LHCN-M2 (cell line): Measurements from ENCODE around the gene CCL4. TPM values are rescaled to one million over a fixed set of nuclear protein-coding genes. Genes with fewer than 3 reads are reported as not detected.
"Not testable (repeated sequence)": the region's sequence is repeated elsewhere in the genome, so short reads cannot be mapped to it uniquely, and the experiment has no call there.

Source experiments
- DNase-seq: peaks from one replicate; pipeline ENCODE4 v3.0.0-alpha.2; 2012; ENCODE audit warnings: low read depth
- total RNA-seq: library from RNA; depleted of rRNA; stranded (reverse); fragments of >200 nt; gene quantifications from 2 replicates; pipeline ENCODE4 v1.2.3, GENCODE V29; 2014

The CCL4 gene
- total RNA-seq, 1 experiment from 2014 or later = not detected

DNA sequence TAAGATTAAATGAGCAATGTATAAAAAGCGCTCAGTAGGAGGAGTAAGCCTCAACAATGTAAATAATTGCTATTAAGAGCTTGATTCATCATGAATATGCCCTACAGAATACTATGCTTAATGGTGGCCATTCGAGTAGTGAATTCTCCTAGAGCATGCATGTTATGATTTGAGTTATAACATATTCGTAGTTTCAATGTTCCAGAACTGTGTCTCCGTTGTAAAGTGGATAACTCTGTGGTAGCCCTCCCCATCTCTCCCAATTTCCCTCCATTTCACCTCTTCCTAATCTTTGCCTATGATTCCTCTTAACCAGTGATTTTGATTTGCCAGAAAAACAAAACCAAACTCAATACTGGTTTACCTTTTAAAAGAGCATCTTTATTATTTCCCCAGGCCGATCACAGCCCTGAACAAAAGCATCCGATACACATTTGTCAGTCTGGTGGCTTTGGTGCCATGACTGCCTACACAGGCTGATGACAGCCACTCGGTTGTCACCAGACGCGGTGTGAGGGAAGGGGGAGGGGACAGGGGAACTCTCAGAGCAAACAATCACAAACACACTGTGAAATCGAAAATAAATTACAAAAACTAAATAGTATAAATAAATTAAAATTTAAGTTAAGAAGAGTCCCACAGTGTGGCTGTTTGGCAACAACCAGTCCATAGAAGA, 15.6 kb upstream of the CCL4 start:
- DNase-seq = not testable (repeated sequence)

DNA sequence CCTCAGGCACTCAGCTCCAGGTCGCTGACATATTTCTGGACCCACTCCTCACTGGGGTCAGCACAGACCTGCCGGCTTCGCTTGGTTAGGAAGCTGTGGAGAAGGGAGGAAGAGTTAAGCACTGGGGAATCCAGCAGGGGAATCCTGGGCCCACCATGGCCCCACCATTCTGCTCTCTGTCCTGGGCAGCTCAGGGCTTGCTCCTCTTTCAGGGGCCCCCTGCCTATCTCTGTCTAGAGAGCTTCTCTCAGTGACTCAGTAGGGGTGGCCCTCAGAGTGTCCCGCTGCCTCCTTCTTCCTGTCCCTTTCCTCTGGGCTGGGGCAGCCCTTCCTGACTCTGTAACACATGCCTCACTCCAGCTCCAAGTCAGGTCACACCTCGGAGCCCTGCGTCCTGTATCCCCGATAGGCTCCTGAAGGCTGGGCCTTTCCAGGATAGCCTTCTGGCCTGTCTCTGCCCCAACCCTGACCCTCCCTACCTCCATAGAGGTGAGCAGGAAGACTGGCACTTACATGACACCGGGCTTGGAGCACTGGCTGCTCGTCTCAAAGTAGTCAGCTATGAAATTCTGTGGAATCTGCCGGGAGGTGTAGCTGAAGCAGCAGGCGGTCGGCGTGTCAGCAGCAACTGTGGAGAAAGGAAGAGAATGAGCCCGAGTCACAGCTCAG, 14.8 kb upstream of the CCL4 start:
- no peak for DNase-seq

DNA sequence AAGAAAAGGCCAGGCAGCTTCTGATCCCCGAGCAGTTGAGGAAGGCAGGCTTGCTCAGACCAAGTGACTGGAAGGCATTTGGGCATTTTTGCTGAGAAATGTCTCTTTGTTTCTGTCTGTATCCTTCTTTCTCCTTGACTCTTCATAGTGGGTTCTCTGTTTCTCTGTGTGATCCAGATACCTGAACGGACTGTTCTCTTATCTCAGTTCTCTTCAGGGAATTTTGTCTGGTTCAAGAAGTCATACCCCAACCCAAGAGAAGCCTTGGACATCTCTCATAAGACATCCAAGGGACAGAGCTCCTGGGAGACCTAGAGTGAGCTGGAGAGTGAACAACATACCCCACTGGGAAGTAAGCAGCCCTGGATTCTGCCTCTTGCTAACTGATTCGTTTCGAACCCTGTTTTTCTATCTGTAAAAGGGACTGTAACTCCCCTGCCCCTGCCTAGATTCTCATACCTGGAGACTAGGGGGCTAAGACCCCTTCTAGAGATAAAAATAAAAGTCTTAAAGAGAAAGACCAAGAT, 14.2 kb upstream of the CCL4 start:
- no peak for DNase-seq

DNA sequence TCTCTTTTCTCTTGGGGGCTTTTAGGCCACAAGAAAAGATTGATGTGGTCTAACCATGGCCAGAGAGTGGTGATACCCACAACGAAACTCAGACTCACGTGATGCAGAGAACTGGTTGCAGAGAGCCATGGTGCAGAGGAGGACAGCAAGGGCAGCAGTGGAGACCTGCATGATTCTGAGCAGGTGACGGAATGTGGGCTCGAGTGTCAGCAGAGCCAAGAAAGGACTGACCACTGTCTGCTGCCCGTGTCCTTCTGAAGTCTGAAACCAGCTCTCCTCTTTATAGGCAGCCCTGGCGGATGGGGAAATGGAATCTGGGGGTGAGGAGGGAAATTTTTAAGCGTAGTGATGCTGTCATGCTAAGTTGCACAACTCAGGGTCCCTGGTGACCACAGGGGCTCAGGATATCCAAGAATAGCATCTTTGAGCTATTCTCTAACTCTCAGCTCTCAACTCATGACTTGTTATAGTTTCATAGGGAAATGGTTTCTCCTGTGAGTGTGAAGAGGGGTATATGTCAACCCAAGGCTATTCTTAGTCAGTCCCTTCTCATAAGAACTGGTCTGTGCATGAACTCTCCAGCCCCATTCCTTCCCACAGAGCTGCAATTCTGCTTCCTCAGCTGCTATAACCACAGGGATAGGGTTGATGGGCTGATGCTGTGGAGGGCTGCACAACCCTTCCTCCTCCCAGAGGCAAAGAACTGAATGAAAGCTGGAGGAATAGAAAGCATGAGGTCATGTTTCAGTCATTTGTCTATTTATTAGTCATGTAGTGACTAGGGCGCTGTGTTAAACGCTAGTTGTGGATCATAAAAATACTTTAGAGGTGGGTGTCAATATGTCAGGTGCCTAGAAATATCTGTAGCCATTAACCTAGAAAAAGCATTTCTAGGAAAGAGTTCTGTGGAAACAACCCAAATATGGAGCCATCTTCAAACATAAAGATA, 13.5 kb upstream of the CCL4 start, which contains the start of gene CCL3:
Gene CCL3, minus strand, starts transcription at position 256 of the 949 bp plus-strand sequence. Its CDS starts 85 bp downstream, at position 171.
- peak; percentile 19 for DNase-seq

DNA sequence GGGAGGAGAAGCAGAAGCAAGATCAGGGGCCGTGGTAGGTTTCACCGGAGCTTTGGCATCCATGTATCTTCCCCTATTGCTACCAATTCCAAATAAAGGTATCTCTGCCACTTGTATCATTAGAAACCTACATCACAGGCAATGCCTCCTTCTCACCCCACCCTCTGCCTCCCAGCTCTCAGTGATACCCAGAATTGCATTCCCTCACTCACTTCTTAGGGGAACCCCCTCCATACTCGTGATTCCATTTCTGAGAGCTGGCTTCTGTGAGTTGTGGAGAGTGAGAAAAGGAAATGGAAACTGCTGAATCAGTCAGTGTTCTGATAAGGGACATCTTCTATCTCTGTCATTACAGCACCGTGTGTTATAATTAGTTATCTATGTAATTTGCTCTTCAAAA, 11.4 kb upstream of the CCL4 start:
- no peak for DNase-seq

DNA sequence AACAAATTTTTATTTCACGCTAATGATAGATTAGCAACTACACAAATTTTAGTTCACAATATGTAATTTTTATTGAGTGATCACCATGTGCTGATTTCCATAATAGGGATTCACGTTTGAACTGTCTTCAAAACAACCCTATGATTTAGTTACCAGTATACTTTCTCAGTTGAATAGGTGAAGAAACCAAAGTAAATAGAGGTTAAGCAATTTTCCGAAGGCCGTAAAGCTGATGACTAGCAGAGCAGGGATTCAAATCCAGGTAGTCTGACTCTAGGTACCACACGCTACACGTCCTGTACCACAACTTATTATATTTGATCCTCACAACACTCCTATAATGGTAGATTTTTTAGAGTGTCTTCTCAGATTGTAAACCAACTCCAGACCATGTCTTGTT, 10.9 kb upstream of the CCL4 start:
- DNase-seq = not testable (repeated sequence)

DNA sequence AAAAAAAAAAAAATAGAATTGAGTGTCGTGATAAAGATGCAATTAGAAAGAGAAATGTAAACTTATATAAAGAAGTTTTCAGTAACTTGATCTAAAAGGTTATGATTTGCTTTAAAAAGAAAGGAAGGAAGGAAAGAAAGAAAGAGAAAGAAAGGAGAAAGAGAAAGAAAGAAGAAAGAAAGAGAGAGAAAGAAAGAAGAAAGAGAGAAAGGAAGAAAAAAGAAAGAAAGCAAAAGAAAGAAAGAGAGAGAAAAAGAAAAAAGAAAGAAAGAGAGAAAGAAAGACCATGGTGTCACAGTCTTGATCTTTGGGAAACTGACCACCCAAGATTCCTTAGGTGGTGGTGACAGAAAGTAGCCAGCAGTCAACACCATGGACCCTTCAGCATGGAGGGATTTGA, 9.4 kb upstream of the CCL4 start:
- no peak for DNase-seq

DNA sequence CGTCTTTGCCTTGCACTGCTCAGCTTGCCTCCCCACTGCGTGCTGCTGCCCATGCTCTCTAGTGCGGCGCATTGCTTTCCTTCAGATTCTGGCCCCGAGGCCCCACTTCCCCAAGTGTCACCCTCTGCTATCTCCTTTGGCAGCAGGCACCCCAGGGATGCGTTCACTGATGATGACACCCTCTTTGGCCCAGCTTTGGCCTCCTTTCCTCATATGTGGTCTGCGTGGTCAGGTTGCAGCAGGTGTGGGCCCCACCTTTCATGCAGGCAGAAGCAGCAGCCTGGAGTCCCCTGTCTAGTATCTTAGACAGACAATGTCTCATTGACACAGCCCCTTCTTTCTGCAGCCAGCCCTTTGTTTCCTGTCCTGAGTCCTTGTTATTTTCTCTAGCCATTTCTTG, 8.9 kb upstream of the CCL4 start:
- no peak for DNase-seq

DNA sequence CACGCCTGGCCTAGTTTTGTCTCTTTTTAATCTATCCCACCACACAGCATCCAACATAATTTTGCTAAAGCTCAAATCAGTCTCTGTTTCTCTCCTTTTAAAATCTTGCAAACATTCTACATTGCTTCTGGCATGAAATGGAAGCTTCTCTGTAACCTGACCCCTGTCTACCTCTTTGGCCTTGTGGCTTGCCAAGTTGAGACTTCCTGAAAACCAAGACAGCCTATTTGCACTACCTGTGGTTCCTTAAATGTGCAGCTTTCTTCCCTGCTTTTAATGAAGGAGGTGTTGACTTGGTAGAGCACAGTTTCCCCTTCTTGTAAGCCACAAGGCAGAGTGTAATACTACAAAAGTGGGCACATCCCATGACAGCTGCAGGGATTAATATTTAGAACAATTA, 7.6 kb upstream of the CCL4 start:
- DNase-seq = no peak

DNA sequence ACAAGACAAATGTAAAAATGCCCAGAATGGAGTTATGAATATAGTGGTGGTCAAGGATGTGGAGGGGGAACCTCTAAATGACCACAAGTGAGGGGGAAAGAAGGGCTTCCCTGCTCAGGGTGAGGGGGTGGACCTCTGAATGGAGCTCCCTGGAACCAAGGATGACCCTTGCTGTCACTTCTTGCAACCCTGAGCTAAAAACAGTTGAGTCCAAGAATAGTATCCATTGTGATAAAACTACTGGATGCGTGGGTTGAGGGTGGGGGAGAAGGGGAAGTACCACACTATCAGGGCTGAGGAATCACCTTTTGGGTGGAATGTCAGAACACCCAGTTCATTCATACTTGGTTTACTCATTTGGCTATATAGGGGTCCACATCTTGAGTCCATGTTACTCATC, 4.6 kb upstream of the CCL4 start:
- DNase-seq = not testable (repeated sequence)

DNA sequence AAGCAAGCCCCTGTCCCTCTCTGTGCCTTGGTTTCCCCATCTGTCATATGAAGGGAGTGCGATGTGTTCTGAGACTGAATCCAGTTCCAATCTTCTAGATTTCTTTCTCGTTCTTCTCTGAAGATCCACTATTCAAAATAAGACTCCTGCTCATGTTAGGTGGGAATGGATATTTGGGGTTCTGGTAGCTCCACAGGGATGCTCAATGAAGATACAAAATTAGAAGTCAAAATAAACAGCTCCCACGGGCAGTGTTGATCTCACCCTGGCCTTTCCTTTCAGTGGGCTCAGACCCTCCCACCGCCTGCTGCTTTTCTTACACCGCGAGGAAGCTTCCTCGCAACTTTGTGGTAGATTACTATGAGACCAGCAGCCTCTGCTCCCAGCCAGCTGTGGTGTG, 619 bp downstream of the CCL4 start:
- DNase-seq = not testable (repeated sequence)

DNA sequence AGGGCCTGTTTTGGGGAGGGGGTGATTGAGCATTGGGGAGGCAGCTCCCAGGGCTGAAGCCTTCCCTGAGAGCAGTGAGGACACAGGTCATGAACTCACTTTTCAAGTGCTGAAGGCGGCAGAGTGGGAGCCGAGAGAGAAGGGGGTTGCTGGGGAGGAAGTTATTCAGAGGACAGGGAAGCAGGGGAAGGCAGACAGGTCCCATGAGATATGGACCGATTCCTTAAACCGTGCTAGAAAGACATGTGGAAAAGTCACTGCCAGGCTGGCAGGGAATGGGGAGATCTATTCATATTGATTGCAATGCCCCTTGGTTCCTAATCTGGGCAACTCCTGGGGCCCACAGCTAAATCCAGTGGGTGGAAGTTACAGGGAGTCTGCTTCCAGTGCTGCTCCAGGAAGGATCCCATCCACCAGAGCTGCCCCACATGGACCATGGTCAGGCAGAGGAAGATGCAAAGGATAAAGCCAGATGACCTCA, 1.1 kb downstream of the CCL4 start:
- DNase-seq = no peak

DNA sequence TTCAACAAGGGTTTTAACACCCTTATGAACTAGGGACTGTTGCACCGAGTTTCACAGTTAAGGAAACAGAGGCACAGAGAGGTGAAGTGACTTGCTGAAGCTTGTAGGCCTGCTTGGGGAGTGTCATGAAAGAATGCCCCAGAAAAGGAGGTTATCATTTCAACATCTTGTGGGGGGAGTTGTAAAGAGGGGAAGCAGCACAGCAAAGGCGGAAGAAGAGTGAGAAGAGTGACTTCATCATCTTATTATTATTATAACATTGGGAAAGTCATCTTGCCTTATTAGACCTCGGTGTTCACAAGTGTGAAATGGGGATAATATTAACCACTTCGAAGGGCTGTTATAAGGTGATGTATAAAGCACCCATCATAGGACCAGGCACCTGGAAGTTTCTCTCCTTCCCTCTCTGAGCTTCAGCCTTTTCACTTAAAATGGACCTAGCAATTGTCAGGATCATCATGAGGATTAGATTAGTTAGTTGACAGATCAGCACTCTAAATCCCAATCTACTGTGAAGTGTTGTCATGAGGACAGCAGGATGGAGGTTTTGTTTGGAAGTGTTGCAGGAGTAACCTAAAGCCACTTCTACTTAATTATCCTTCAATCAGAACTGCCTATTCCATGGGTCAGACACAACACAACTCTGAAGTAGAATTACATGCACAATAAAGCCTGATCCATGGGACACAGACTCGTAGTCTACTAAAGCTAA, 2.3 kb downstream of the CCL4 start:
- no peak for DNase-seq

DNA sequence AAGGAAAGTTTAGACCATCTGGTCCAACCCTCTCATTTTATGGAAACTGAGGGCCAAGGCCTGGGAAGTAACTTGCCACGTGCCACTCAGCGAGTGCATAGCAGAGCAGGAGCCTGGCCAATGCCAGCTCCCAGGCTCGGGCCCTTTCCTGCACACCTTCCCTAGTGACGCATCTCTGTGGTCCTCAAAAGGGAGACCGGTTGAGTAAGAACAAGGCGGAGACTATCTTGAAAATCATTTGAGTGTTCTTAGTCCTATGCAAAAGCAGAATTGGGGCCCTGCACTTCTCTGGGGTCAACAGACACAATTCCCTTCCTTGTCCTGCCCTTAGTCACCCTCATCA, 2.8 kb downstream of the CCL4 start:
- no peak for DNase-seq

DNA sequence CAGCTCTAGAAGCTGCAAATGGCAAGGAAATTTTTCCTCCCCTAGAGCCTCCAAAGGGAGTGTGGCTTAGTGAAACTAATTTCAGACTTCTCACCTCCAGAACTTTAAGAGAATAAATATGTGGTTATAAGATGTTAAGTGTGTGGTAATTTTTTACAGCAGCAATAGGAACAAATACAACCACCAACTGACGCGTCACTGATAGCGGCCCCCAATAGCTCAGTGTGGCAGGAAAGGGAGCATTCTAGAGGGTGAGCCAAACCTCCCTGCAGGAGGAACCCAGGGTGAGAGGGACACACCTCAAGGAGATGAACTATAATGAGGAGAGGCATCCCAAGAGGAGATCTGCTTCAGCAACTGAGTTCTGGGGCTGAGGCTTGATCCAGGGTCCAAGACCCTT, 4.0 kb downstream of the CCL4 start:
- DNase-seq = no peak

DNA sequence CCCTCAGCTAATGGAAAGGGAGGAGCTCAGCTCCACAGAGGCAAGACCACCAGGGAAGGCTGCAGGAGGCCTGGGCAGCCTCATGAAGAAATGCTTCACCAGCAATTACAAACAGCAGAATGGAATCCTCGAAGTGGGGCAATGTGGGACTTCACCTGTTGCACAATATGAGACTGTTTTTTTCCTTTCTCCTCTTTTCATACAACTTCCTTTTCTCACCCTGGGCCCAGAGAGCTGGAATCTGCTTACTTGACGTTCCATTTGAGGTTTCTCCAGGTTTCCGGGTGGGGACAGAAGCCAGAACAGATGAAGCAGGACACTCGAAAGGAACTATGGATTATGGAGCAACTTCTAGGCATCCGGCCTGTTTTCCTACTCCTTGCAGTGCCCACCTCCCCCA, 4.6 kb downstream of the CCL4 start:
- not testable (repeated sequence) for DNase-seq

DNA sequence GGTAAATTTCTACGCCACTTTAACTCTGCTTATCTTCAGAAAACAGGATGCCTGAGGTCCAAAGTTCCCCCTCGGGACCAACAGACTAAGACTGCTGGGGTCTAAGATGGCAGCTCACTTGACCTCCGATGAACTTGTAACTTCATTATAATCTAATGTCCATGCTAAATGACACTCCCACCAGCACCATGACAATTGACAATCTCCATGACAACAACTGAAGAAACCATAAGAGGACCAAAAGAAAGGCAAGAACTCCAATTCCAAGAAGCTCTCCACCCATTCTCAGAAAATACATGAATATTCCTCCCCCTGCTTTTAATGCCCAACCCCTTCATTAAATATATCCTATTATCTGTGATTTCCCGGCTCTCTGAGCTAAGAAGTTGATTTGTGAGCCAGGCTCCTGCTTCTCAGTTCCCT, 7.5 kb downstream of the CCL4 start:
- DNase-seq = no peak

DNA sequence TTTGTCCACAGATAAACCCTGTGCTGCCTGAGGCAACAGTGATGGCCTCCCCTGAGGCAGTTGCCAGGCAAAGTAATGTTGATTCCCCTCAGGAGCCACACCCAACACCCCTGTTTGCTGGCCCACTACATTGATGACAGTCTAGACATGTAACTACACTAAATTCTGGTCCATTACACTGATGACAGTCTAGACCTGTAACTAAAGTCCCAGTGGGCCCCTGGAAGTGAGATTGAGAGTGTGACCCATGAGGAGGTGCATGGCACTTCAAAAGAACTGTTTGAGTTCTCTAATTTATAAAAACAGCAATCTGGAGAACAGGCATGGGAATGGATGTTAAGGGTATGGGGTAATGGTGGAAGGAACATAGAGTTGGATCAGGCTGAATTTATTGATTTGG, 8.9 kb downstream of the CCL4 start:
- DNase-seq = no peak

DNA sequence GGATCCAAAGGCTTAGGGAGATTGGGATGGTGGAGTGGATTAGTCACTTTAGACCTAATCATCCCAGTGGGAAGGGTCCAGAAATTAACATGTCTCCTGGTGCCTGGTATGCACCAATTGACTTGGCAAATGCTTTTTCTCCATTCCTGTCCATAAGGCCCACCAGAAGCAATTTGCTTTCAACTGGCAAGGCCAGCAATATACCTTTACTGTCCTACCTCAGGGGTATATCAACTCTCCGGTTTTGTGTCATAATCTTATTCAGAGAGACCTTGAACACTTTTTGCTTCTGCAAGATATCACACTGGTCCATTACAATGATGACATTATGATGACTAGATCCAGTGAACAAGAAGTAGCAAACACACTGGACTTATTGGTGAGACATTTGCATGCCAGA, 9.5 kb downstream of the CCL4 start:
- not testable (repeated sequence) for DNase-seq

DNA sequence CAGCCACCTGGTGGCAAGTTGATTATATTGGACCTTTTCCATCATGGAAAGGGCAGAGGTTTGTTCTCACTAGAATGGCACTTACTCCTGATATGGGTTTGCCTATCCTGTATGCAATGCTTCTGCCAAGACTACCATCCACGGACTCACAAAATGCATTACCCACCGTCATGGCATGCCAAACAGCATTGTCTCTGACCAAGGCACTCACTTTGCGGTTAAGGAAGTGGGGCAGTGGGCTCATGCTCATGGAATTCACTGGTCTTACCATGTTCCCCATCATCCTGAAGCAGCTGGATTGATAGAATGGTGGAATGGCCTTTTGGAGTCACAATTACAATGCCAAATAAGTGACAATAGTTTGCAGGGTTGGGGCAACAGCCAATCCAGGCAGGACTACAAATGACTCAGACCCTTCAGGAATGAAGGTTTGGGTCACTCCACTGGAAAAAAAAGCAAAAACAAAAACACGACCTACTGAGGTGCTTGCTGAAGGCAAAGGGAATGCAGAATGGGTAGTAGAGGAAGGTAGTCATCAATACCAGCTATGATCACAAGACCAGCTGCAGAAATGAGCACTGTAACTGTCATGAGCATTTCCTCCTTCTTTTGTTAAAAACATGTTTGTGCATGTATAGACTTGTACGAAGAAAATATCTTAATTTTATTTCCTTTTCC, 11.5 kb downstream of the CCL4 start:
- peak; percentile 62 for DNase-seq

DNA sequence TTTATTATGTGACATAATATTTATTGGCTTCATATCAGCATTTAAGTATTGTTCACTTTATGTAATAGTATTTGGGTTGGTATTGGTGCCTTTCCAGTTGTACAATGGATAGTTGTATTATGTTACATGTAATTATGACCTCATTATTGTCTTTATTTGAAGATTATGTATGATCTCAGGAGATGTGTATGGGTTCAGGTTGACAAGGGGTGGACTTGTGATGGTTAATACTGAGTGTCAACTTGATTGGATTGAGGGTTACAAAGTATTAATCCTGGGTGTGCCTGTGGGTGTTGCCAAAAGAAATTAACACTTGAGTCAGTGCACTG, 12.0 kb downstream of the CCL4 start:
- DNase-seq = not testable (repeated sequence)
